ENCODE data around the gene ANKRD29.

ANKRD29 gene

DNA sequence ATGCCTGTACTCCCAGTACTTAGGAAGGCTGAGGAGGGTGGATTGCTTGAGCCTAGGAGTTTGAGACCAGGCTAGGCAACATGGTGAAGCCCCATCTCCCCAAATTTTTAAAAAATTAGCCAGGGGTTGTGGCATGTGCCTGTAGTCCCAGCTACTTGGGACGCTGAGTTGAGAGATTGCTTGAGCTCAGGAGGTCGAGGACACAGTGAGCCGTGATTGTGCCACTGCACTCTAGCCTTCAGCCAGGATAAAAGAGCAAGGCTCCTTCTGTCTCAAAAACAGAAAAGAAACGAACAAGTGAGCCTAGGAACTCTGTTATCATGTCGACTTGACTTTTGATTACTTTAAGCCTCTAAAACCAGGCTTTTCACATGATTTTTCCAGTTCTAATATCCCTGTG, 90.1 kb downstream of the ANKRD29 start:
- TF ChIP-seq, protein P1, sequence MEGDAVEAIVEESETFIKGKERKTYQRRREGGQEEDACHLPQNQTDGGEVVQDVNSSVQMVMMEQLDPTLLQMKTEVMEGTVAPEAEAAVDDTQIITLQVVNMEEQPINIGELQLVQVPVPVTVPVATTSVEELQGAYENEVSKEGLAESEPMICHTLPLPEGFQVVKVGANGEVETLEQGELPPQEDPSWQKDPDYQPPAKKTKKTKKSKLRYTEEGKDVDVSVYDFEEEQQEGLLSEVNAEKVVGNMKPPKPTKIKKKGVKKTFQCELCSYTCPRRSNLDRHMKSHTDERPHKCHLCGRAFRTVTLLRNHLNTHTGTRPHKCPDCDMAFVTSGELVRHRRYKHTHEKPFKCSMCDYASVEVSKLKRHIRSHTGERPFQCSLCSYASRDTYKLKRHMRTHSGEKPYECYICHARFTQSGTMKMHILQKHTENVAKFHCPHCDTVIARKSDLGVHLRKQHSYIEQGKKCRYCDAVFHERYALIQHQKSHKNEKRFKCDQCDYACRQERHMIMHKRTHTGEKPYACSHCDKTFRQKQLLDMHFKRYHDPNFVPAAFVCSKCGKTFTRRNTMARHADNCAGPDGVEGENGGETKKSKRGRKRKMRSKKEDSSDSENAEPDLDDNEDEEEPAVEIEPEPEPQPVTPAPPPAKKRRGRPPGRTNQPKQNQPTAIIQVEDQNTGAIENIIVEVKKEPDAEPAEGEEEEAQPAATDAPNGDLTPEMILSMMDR (IDR thresholded peaks at IDR 0.05) = no peak

DNA sequence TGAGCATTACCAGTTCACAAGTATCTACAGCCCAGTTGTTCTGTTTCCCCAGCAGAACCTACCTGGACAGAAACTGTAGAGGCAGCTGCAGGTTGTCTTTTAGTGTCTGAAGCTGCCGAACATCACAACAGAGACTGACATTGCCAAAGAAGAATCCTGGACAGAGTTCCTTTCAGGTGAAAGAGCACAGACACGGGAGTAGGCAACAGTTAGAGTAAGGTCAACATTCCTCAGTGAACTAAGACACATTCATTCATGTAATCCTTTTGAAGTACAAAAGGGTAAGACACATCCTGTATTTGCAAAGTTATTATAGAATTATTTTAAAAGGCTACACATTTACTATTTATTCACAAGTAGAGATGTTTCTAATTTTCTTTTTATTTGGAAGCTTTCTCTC, 90.7 kb downstream of the ANKRD29 start:
- TF ChIP-seq, protein P1 (IDR thresholded peaks at IDR 0.05) = no peak

DNA sequence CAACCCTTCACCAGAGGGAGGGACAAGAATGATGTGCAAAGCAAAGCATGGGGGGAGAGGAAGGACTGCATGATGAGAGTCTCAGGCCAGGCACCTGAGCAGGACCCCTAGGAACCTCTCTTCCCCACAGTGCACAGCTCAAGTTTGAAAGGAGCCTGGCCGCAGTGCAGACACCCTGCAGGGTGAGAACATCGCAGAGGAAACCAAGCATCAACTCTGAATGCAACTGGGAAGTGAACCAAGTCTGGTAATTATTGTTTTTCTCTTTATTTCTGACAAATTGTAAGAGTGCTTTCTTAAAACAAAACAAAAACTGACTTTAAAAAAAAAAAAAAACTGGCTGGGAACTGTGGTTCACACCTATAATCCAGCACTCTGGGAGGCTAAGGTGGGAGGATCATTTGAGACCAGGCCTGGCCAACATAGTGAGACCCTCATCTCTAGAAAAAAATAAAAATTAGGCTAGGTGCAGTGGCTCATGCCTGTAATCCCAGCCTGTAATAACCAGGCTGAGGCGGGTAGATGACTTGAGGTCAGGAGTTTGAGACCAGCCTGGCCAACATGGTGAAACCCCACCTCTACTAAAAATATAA, 91.7 kb downstream of the ANKRD29 start:
- TF ChIP-seq, protein P1 (IDR thresholded peaks at IDR 0.05) = no peak

DNA sequence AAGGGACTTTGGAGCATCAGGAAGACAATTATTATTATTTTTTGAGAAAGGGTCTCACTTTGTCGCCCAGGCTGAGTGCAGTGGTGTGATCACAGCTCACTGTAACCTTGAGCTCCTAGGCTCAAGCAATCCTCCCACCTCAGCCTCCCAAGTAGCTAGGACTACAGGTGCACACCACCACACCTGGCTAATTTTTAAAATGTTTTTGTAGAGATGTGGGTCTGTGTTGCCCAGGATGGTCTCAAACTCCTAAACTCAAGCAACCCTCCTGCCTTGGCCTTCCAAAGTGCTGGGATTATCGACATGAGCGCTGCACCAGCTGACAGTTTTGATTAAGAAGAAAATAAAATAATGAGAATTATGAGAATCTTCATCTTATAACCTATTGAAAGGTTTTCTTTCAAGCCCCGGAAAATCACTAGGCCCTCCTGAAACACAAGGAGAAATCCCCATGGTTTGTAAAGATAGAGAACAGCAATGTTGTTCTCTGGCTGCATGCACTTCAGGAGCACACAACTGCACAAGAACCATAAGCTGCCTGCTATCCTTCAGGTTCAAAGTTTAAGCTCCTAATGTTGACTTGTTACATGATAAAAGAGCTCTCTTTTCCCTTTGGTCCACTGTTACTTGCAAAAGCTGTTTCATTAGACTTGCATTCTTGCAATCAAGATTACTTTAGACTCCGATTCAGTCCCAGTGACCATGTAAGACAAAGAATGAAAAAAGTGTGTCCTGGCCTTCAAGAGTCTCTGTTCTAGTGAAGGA, 93.2 kb downstream of the ANKRD29 start:
- TF ChIP-seq, protein P1 (IDR thresholded peaks at IDR 0.05) = no peak

DNA sequence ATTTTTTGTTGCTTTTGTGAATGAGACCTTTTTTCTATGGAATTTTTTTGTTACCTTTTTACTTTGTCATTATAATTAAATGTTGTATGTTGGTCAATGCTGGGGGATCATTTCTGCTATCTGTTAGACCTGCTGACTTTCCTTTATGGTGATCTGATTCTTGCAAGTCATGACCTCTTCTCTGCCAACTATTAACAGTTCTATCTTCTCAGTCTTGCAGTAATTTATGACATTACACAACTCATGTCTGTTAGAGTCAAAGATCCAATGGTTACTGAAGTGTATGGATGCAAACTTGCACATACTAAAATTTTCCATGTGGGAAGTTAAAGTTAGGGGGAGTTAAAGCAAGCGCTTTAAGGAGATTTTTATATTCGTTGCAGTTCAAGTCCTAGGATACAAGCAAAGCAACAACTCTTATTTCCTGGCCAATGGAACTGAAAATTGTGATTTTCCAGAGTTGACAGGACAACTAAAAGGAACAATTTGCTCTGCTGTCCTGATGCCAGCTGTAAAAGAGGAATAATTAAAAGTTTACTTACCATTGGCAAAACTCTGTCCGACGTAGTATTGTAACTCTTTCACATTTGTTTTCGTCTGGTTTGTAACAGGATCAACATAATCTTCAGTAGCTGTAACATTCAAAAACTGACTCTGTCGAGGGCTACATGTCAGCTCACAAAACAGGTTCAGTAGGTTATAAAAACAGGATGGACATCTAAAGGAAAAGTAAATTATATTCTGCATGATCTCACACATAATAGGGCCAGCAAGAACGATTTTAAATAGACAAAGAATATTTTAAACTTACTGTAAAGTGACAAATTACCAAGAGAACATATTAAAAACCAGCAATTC, 94.2 kb downstream of the ANKRD29 start:
- TF ChIP-seq, protein P1 (IDR thresholded peaks at IDR 0.05) = no peak

DNA sequence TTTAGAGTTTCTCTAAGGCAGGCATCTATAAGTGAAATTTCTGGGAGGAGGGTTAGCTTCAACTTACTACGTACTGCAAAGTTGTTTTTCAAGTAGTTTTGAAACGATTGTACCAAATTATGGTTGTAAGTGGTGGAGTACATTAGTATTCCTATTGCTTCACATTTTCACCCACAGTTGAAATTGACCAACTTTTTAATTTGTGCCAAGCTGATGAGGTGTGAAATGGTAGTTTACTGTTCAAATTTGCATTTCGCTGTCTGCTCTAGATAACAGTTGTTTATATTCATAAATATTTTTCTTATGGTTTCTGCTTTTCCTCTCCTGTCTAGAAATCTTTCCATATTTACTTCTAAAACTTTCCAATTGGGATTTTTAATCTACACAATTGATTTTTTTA, 95.0 kb downstream of the ANKRD29 start:
- TF ChIP-seq, protein P1 (IDR thresholded peaks at IDR 0.05) = no peak

DNA sequence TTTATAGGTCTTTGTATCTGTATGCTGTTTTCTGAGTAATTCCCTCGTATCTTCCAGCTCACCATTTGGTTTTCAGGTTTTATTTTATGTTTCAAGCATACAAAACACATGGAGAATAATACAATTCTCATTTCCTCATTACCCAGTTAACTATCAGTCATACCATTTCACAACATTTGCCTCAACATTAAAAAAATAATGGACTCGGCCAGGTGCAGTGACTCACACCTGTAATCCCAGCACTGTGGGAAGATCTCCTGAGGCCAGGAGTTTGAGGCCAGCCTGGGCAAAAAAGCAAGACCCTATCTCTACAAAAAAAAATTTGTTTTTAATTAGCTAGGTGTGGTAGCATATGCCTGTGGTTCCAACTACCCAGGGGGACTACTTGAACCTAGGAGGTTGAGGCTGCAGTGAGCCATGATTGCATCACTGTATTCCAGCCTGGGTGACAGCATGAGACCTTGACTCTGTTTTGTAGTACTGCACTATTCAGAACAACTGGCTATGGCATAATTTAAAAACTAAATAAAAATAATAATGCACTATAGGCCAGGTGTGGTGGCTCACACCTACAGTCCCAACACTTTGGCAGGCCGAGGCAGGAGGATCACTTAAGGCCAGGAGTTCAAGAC, 96.7 kb downstream of the ANKRD29 start:
- TF ChIP-seq, protein P1 (IDR thresholded peaks at IDR 0.05) = no peak

Measured in LNCAP (cell line).